ENCODE data around the gene CHMP2A. TPM values are rescaled to one million over a fixed set of nuclear protein-coding genes. Genes with fewer than 3 reads are reported as not detected.

CHMP2A gene
- total and polyA plus RNA-seq, 2 donors (not counting 3 experiments of a cell fraction or from before 2014, with no cell fraction given): 105 to 150 TPM

DNA sequence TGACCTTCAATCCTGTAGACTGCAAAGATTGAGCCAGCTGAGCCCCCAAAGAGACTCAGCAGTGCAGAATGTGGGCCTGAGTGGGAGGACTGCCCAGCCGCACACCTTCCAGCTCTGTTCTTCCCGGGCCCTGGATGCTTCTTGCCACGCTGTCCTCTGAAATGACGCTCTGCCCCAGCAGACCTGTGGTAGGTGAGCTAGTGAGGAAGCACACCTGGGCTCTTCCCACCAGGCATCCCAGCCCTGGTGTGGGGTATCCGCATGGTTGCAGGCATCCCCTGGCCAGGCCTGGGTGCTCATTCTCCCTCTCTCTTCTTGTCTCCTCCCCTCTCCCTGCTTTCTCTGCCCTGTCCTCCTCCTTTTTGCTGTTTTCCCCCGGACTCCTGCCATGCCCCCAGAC lies 28.1 kb upstream of the CHMP2A start:
- no peak overlapping the region for H3K4me2 ChIP-seq (ENCODE audit: insufficient read depth, low read length)
- FAIRE-seq (no peak), DNase-seq (ENCODE audit: low read depth, low spot score) (no peak)
- dilution Hi-C loops (cut with MboI; ENCODE audit: extremely low pct_ligation_motif_present, low sequenced_read_pairs): no loop called here
- H3K27ac ChIP-seq (ENCODE audit: insufficient read depth, low read depth, low read length): no peak overlapping the region
- POLR2A ChIA-PET: no interaction called here
- no peak overlapping the region for H3K4me3 ChIP-seq (replicated peaks in 1 of 3; ENCODE audit: insufficient read depth in 1 of 3, low read depth in 1 of 3, low read length in 3 of 3)
- H3K9ac ChIP-seq (replicated peaks; ENCODE audit: extremely low read depth, insufficient read depth, low read length): no peak overlapping the region
- no TSS peak for BruUV-seq (replicated peaks)
- peaks cover 0 to 16% of the 10 kb centered on the region in 2 experiments for H3K36me3 ChIP-seq (ENCODE audit: control insufficient read depth in 2 of 2, extremely low read depth in 1 of 2, insufficient read depth in 2 of 2, low read length in 2 of 2)
- no peaks in the 10 kb centered on the region for H3K9me1 ChIP-seq (replicated peaks; ENCODE audit: control insufficient read depth, extremely low read depth, insufficient read depth, low read length)
- H3K27me3 ChIP-seq (ENCODE audit: control insufficient read depth in 2 of 2, insufficient read depth in 2 of 2, low read length in 2 of 2): no peaks in the 10 kb centered on the region
- H3K9me3 ChIP-seq (replicated peaks; ENCODE audit: control insufficient read depth, insufficient read depth, low read length): no peaks in the 10 kb centered on the region
- no peaks in the 10 kb centered on the region for H4K20me1 ChIP-seq (replicated peaks; ENCODE audit: control insufficient read depth, extremely low read depth, insufficient read depth, low read length)
- H2AFZ ChIP-seq (ENCODE audit: low read depth, low read length): no peak overlapping the region
- TF ChIP-seq POLR2A (IDR thresholded peaks at IDR 0.05; ENCODE audit: low read depth, low read length) (no peak), GATA2 (IDR thresholded peaks at IDR 0.05; ENCODE audit: insufficient read depth, insufficient read length, low read depth, low read length) (no peak), JUN (IDR thresholded peaks at IDR 0.05; ENCODE audit: borderline replicate concordance, insufficient read depth, insufficient read length, low read depth) (no peak), POLR2AphosphoS5 (IDR thresholded peaks at IDR 0.05; ENCODE audit: insufficient read depth, low read depth, low read length) (no peak), EZH2 (IDR thresholded peaks at IDR 0.05; ENCODE audit: borderline replicate concordance, low read depth, low read length, severe bottlenecking) (no peak), FOS (IDR thresholded peaks at IDR 0.05; ENCODE audit: borderline replicate concordance, insufficient read depth, low read length) (no peak), MYC (IDR thresholded peaks at IDR 0.05; ENCODE audit: low read depth, low read length) (no peak)
- TF ChIP-seq, protein P1, sequence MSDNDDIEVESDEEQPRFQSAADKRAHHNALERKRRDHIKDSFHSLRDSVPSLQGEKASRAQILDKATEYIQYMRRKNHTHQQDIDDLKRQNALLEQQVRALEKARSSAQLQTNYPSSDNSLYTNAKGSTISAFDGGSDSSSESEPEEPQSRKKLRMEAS (IDR thresholded peaks at IDR 0.05; ENCODE audit: insufficient read depth, insufficient read length): no peak
- TF ChIP-seq, protein P2, sequence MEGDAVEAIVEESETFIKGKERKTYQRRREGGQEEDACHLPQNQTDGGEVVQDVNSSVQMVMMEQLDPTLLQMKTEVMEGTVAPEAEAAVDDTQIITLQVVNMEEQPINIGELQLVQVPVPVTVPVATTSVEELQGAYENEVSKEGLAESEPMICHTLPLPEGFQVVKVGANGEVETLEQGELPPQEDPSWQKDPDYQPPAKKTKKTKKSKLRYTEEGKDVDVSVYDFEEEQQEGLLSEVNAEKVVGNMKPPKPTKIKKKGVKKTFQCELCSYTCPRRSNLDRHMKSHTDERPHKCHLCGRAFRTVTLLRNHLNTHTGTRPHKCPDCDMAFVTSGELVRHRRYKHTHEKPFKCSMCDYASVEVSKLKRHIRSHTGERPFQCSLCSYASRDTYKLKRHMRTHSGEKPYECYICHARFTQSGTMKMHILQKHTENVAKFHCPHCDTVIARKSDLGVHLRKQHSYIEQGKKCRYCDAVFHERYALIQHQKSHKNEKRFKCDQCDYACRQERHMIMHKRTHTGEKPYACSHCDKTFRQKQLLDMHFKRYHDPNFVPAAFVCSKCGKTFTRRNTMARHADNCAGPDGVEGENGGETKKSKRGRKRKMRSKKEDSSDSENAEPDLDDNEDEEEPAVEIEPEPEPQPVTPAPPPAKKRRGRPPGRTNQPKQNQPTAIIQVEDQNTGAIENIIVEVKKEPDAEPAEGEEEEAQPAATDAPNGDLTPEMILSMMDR (IDR thresholded peaks at IDR 0.05; ENCODE audit: extremely low read depth in 1 of 2, insufficient read depth in 1 of 2, low read depth in 1 of 2, low read length in 2 of 2): no peak
- peaks cover 5% of the 10 kb centered on the region for H3K79me2 ChIP-seq (ENCODE audit: control insufficient read depth, insufficient read depth, low read length)
- peaks cover 3% of the 10 kb centered on the region for H3K4me1 ChIP-seq (ENCODE audit: control insufficient read depth, extremely low read depth, insufficient read depth, low read length)
- CTCF ChIA-PET: interaction anchor here (1.2 to 8.9 kb wide), 2 partner anchors 63 to 64 kb away, joined by 5 to 111 read pairs; partner anchors contain the start of gene ZBTB45
- intact Hi-C loops (cut with micrococcal nuclease): no loop called here
